BE2C (cell line): ENCODE results near the gene KCNE4.

Experiments
- DNase-seq: peaks from one replicate; pipeline ENCODE4 v3.0.0-alpha.2; 2020
- H3K27me3 ChIP-seq: fragments of 250-450 bp; sonication (Bioruptor Pico); 2 replicates; pipeline ENCODE4 v1.5.1; 2020; ENCODE audit warnings: mild to moderate bottlenecking
- H3K36me3 ChIP-seq: fragments of 250-450 bp; sonication (Bioruptor Pico); 2 replicates; pipeline ENCODE4 v1.5.1; 2020; ENCODE audit warnings: mild to moderate bottlenecking
- H3K4me1 ChIP-seq: fragments of 250-450 bp; sonication (Bioruptor Pico); 2 replicates; pipeline ENCODE4 v1.5.1; 2020
- H3K4me3 ChIP-seq: 2 replicates; pipeline ENCODE4 v1.5.1; 2011; ENCODE audit warnings: low read depth, low read length
- H3K9me3 ChIP-seq: fragments of 250-450 bp; sonication (Bioruptor Pico); 2 replicates; pipeline ENCODE4 v1.5.1; 2020
- CTCF ChIP-seq: IDR thresholded peaks from 2 replicates; pipeline ENCODE4 v1.5.1; 2012; ENCODE audit warnings: mild to moderate bottlenecking, low read depth, low read length

KCNE4 gene

GRCh38 chr2:223086370-223086981 lies 34.5 kb downstream of the KCNE4 start:
- DNase-seq = no peak
- Histone ChIP-seq H3K27me3 (no peaks in the 10 kb centered on the region), H3K4me3 (no peak overlapping the region), H3K9me3 (no peaks in the 10 kb centered on the region), H3K4me1 (peaks cover 31% of the 10 kb centered on the region), H3K36me3 (no peaks in the 10 kb centered on the region)
- TF ChIP-seq CTCF = no peak

- TF ChIP-seq CTCF = no peak
- Histone ChIP-seq H3K27me3 (no peaks in the 10 kb centered on the region), H3K4me1 (peaks cover 31% of the 10 kb centered on the region), H3K9me3 (no peaks in the 10 kb centered on the region), H3K4me3 (no peak overlapping the region), H3K36me3 (no peaks in the 10 kb centered on the region)
- no peak for DNase-seq
Observed at GRCh38 chr2:223087466-223087865, 35.5 kb downstream of the KCNE4 start.

GRCh38 chr2:223088866-223089265 lies 36.9 kb downstream of the KCNE4 start:
- no peak for TF ChIP-seq CTCF
- no peak for DNase-seq

GRCh38 chr2:223090039-223090438 lies 38.0 kb downstream of the KCNE4 start:
- Histone ChIP-seq H3K9me3 (no peaks in the 10 kb centered on the region), H3K36me3 (no peaks in the 10 kb centered on the region), H3K27me3 (no peaks in the 10 kb centered on the region), H3K4me3 (no peak overlapping the region), H3K4me1 (peaks cover 27% of the 10 kb centered on the region)
- DNase-seq = no peak
- no peak for TF ChIP-seq CTCF

More at GRCh38 chr2:223088866-223089265, 36.9 kb downstream of the KCNE4 start:
- Histone ChIP-seq H3K4me1 (peaks cover 31% of the 10 kb centered on the region), H3K27me3 (no peaks in the 10 kb centered on the region), H3K36me3 (no peaks in the 10 kb centered on the region), H3K4me3 (no peak overlapping the region), H3K9me3 (no peaks in the 10 kb centered on the region)

GRCh38 chr2:223090540-223091235 lies 38.7 kb downstream of the KCNE4 start:
- no peak for DNase-seq
- no peaks in the 10 kb centered on the region for H3K9me3 ChIP-seq
- H3K4me1 ChIP-seq = peaks cover 20% of the 10 kb centered on the region
- TF ChIP-seq CTCF = no peak
- no peaks in the 10 kb centered on the region for H3K36me3 ChIP-seq
- no peaks in the 10 kb centered on the region for H3K27me3 ChIP-seq
- H3K4me3 ChIP-seq = no peak overlapping the region

- Histone ChIP-seq H3K9me3 (no peaks in the 10 kb centered on the region), H3K27me3 (no peaks in the 10 kb centered on the region), H3K4me1 (peaks cover 13% of the 10 kb centered on the region), H3K4me3 (no peak overlapping the region), H3K36me3 (no peaks in the 10 kb centered on the region)
- DNase-seq = no peak
- TF ChIP-seq CTCF = no peak
Observed at GRCh38 chr2:223092667-223093066, 40.7 kb downstream of the KCNE4 start.
